PC-9 (cell line): Measurements from ENCODE around the gene DHX30. TPM values are rescaled to one million over a fixed set of nuclear protein-coding genes. Genes with fewer than 3 reads are reported as not detected.

Source experiments
- BruUV-seq: library from RNA; stranded (reverse); fragments of 400-500 nt; replicated peaks from 2 replicates; lab custom pipeline; 2021; lab: Mats Ljungman, UMichigan
- CTCF ChIA-PET: fragments of 300-600 bp; sonication (Branson Sonifier 250); formaldehyde crosslinking; loops from one replicate; lab custom pipeline; 2022; ENCODE audit warnings: antibody characterized with exemption; lab: Charles Lee
- POLR2A ChIA-PET: fragments of 300-600 bp; sonication (Branson Sonifier 250); formaldehyde crosslinking; loops from one replicate; lab custom pipeline; 2022; ENCODE audit warnings: antibody characterized with exemption; ENCODE audit not compliant: unreplicated experiment; lab: Charles Lee
- DNase-seq, 2 experiments: peaks; one replicate each; pipeline versions ENCODE4 v3.0.0 to v3.0.0-alpha.2; 2015 to 2022; ENCODE audit warnings: mixed read lengths in 1 of 2
- H2AFZ ChIP-seq: fragments of 200-600 bp; sonication (generic); 2 replicates; pipeline ENCODE4 v1.8.1; 2017; ENCODE audit warnings: antibody characterized with exemption
- H3F3A ChIP-seq: fragments of 200-600 bp; sonication (generic); 2 replicates; pipeline ENCODE4 v1.8.1; 2017; ENCODE audit warnings: antibody characterized with exemption, mild to moderate bottlenecking, low read depth; ENCODE audit not compliant: insufficient read depth
- H3K27ac ChIP-seq: fragments of 200-600 bp; sonication (generic); 2 replicates; pipeline ENCODE4 v1.6.1; 2016; ENCODE audit warnings: mixed run types
- H3K27me3 ChIP-seq: fragments of 200-600 bp; sonication (generic); 2 replicates; pipeline ENCODE4 v1.6.1; 2016; ENCODE audit warnings: low read depth, mixed run types; ENCODE audit not compliant: insufficient read depth
- H3K36me3 ChIP-seq: fragments of 200-600 bp; sonication (generic); 2 replicates; pipeline ENCODE4 v1.6.1; 2016; ENCODE audit warnings: low read depth, mixed run types
- H3K4me1 ChIP-seq: fragments of 200-600 bp; sonication (generic); replicated peaks from 2 replicates; pipeline ENCODE4 v1.6.1; 2016; ENCODE audit warnings: mixed run types; ENCODE audit not compliant: insufficient read depth
- H3K4me2 ChIP-seq: fragments of 200-600 bp; sonication (generic); 2 replicates; pipeline ENCODE4 v1.6.1; 2017; ENCODE audit warnings: mixed run types
- H3K4me3 ChIP-seq: fragments of 200-600 bp; sonication (generic); 2 replicates; pipeline ENCODE4 v1.6.1; 2016; ENCODE audit warnings: mixed run types
- H3K79me2 ChIP-seq: fragments of 200-600 bp; sonication (generic); 2 replicates; pipeline ENCODE4 v1.6.1; 2017; ENCODE audit warnings: low read depth, mixed run types
- H3K9me2 ChIP-seq: fragments of 200-600 bp; sonication (generic); 2 replicates; pipeline ENCODE4 v1.8.1; 2017; ENCODE audit warnings: mild to moderate bottlenecking; ENCODE audit not compliant: insufficient read depth
- H3K9me3 ChIP-seq: fragments of 200-600 bp; sonication (generic); 2 replicates; pipeline ENCODE4 v1.8.1; 2016; ENCODE audit warnings: low read depth; ENCODE audit not compliant: insufficient read depth
- H4K20me1 ChIP-seq: fragments of 200-600 bp; sonication (generic); 2 replicates; pipeline ENCODE4 v1.8.1; 2017; ENCODE audit not compliant: insufficient read depth
- CTCF ChIP-seq: fragments of 200-600 bp; sonication (generic); conservative IDR thresholded peaks from 2 replicates; pipeline ENCODE4 v1.6.1; 2017; ENCODE audit warnings: mixed run types, antibody characterized with exemption, mild to moderate bottlenecking, moderate library complexity
- EZH2 ChIP-seq: fragments of 200-600 bp; sonication (generic); IDR thresholded peaks from 2 replicates; pipeline ENCODE4 v1.8.0; 2017; ENCODE audit warnings: antibody characterized with exemption, low read depth
- intact Hi-C: fragments of 100-400 bp; cut with micrococcal nuclease; formaldehyde crosslinking; loops from one replicate; pipeline ENCODE4 v1.10.0; 2022; ENCODE audit not compliant: unreplicated experiment
- total RNA-seq: library from RNA; stranded (reverse); gene quantifications from 2 replicates; pipeline ENCODE4 v1.2.3, GENCODE V29; 2021

The DHX30 gene
- total RNA-seq, 1 experiment from 2014 or later, result 60.2 TPM

- peaks cover 71% of the 10 kb centered on the region for H3K79me2 ChIP-seq
- ChIA-PET POLR2A (no interaction called here), CTCF (no interaction called here)
These were observed 30.9 kb upstream of the DHX30 start for GRCh38 chr3:47772047-47772446.

GRCh38 chr3:47772788-47773187, 30.1 kb upstream of the DHX30 start:
- Histone ChIP-seq H2AFZ (no peak overlapping the region), H3K9me3 (no peaks in the 10 kb centered on the region), H3K27ac (no peak overlapping the region), H3K4me2 (no peak overlapping the region), H3K4me1 (no peaks in the 10 kb centered on the region), H3K4me3 (no peak overlapping the region), H3K9me2 (no peaks in the 10 kb centered on the region), H3K27me3 (no peaks in the 10 kb centered on the region), H3K79me2 (peaks cover 79% of the 10 kb centered on the region), H3F3A (peaks cover 4% of the 10 kb centered on the region; the same call in 1 of the 2 replicates), H3K36me3 (0 out of 2 replicates have a peak, but pooled peaks cover 4% of the 10 kb centered on the region), H4K20me1 (peaks cover 70% of the 10 kb centered on the region)
- BruUV-seq, result no TSS peak
- intact Hi-C loops, result no loop called here
- TF ChIP-seq EZH2 (no peak), CTCF (no peak)
- ChIA-PET CTCF (no interaction called here), POLR2A (no interaction called here)
- no peak for DNase-seq

More at GRCh38 chr3:47772047-47772446, 30.9 kb upstream of the DHX30 start:
- Histone ChIP-seq H3K4me2 (no peak overlapping the region), H3K27ac (no peak overlapping the region), H2AFZ (no peak overlapping the region), H3K27me3 (no peaks in the 10 kb centered on the region), H3K36me3 (0 out of 2 replicates have a peak, but pooled peaks cover 4% of the 10 kb centered on the region), H3K9me2 (no peaks in the 10 kb centered on the region), H4K20me1 (peaks cover 63% of the 10 kb centered on the region), H3F3A (peaks cover 4% of the 10 kb centered on the region; the same call in 1 of the 2 replicates), H3K9me3 (no peaks in the 10 kb centered on the region), H3K4me1 (no peaks in the 10 kb centered on the region), H3K4me3 (no peak overlapping the region)
- DNase-seq, result no peak
- intact Hi-C loops, result no loop called here
- BruUV-seq, result no TSS peak
- TF ChIP-seq EZH2, result no peak
- TF ChIP-seq CTCF, result no peak

DNA sequence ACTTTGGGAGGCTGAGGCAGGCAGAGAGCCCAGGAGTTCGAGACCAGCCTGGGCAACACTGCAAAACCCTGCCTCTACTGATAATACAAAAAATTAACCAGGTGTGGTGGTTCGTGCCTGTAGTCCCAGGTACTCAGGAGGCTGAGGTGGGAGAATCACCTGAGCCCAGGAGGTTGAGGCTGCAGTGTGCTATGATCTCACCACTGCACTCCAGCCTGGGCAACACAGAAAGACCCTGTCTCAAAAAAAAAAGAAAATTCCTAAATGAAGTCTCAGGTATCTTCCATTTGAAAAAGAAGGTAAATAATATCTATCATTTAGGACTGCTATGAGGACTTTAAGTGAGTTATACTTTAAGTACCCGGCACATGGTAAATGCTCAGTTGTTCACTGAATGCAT, 24.2 kb upstream of the DHX30 start:
- Histone ChIP-seq H3K4me1 (peaks cover 20% of the 10 kb centered on the region), H3K4me2 (peak overlapping the region; percentile 97; the same call in 1 of the 2 replicates), H3K9me3 (no peaks in the 10 kb centered on the region), H3K9me2 (no peaks in the 10 kb centered on the region), H3K4me3 (no peak overlapping the region), H3K27me3 (no peaks in the 10 kb centered on the region), H3F3A (peaks cover 25% of the 10 kb centered on the region), H3K27ac (no peak overlapping the region), H4K20me1 (peaks cover 59% of the 10 kb centered on the region), H3K36me3 (no peaks in the 10 kb centered on the region), H2AFZ (no peak overlapping the region), H3K79me2 (peaks cover 83% of the 10 kb centered on the region)
- POLR2A ChIA-PET, result no interaction called here
- intact Hi-C loops, result no loop called here
- TF ChIP-seq CTCF, result no peak
- TF ChIP-seq EZH2, result no peak
- CTCF ChIA-PET, result no interaction called here
- BruUV-seq, result no TSS peak
- no peak for DNase-seq
